ENCODE results near the gene FAP.

DNA sequence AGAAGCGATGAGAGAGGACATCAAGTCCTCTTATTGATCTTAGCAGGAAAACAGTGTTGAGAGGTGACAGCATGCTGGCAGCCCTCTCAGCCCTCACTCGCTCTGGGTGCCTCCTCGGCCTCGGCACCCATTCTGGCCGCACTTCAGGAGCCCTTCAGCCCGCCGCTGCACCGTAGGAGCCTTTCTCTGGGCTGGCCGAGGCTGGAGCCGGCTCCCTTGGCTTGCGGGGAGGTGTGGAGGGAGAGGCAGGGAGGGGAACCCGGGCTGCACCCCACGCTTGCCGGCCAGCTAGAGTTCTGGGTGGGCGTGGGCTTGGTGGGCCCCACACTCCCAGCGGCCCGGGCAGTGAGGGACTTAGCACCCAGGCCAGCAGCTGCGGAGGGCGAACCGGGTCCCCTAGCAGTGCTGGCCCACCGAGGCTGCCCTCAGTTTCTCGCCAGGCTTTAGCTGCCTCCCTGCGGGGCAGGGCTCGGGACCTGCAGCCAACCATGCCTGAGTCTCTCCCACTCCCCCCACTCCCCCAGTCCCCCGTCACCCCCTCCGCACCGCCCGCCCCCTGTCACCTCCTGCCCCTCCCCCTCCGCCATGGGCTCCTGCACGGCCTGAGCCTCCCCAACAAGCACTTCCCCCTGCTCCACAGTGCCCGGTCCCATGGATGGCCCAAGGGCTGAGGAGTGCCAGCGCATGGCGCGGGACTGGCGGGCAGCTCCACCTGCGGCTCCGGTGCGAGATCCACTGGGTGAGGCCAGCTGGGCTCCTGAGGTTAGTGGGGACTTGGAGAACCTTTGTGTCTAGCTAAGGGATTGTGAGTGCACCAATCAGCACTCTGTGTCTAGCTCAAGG, 8.4 kb downstream of the FAP start:
- TF ChIP-seq, protein P1, sequence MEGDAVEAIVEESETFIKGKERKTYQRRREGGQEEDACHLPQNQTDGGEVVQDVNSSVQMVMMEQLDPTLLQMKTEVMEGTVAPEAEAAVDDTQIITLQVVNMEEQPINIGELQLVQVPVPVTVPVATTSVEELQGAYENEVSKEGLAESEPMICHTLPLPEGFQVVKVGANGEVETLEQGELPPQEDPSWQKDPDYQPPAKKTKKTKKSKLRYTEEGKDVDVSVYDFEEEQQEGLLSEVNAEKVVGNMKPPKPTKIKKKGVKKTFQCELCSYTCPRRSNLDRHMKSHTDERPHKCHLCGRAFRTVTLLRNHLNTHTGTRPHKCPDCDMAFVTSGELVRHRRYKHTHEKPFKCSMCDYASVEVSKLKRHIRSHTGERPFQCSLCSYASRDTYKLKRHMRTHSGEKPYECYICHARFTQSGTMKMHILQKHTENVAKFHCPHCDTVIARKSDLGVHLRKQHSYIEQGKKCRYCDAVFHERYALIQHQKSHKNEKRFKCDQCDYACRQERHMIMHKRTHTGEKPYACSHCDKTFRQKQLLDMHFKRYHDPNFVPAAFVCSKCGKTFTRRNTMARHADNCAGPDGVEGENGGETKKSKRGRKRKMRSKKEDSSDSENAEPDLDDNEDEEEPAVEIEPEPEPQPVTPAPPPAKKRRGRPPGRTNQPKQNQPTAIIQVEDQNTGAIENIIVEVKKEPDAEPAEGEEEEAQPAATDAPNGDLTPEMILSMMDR (IDR thresholded peaks at IDR 0.05; ENCODE audit: control extremely low read depth in 1 of 3, insufficient read depth in 1 of 3, low read depth in 1 of 3, low read length in 3 of 3) = no peak
- TF ChIP-seq, protein P2, sequence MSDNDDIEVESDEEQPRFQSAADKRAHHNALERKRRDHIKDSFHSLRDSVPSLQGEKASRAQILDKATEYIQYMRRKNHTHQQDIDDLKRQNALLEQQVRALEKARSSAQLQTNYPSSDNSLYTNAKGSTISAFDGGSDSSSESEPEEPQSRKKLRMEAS (IDR thresholded peaks at IDR 0.05) = no peak
- TF ChIP-seq, protein P3, sequence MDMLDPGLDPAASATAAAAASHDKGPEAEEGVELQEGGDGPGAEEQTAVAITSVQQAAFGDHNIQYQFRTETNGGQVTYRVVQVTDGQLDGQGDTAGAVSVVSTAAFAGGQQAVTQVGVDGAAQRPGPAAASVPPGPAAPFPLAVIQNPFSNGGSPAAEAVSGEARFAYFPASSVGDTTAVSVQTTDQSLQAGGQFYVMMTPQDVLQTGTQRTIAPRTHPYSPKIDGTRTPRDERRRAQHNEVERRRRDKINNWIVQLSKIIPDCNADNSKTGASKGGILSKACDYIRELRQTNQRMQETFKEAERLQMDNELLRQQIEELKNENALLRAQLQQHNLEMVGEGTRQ (IDR thresholded peaks at IDR 0.05; ENCODE audit: low read length) = no peak
- TF ChIP-seq SUZ12 (IDR thresholded peaks at IDR 0.05; ENCODE audit: low read length) (no peak), EP300 (IDR thresholded peaks at IDR 0.05; ENCODE audit: borderline replicate concordance in 1 of 2, low read depth in 2 of 2, low read length in 2 of 2) (no peak), POLR2A (IDR thresholded peaks at IDR 0.05; ENCODE audit: control extremely low read depth in 1 of 2, low read depth in 2 of 2, low read length in 2 of 2) (no peak), SP2 (IDR thresholded peaks at IDR 0.05; ENCODE audit: low read length) (no peak)
- TF ChIP-seq, protein P4, sequence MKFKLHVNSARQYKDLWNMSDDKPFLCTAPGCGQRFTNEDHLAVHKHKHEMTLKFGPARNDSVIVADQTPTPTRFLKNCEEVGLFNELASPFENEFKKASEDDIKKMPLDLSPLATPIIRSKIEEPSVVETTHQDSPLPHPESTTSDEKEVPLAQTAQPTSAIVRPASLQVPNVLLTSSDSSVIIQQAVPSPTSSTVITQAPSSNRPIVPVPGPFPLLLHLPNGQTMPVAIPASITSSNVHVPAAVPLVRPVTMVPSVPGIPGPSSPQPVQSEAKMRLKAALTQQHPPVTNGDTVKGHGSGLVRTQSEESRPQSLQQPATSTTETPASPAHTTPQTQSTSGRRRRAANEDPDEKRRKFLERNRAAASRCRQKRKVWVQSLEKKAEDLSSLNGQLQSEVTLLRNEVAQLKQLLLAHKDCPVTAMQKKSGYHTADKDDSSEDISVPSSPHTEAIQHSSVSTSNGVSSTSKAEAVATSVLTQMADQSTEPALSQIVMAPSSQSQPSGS (IDR thresholded peaks at IDR 0.05; ENCODE audit: low read length) = no peak

Measured in H1 (cell line).